Amniotic stem cell (primary cell): ENCODE data around the gene VASH2.
"Not testable (repeated sequence)": the region's sequence is repeated elsewhere in the genome, so short reads cannot be mapped to it uniquely, and the experiment has no call there.

ENCODE experiments used
- DNase-seq: peaks from one replicate; lab custom pipeline; 2025; lab: John Stamatoyannopoulos, UW

VASH2 gene

DNA sequence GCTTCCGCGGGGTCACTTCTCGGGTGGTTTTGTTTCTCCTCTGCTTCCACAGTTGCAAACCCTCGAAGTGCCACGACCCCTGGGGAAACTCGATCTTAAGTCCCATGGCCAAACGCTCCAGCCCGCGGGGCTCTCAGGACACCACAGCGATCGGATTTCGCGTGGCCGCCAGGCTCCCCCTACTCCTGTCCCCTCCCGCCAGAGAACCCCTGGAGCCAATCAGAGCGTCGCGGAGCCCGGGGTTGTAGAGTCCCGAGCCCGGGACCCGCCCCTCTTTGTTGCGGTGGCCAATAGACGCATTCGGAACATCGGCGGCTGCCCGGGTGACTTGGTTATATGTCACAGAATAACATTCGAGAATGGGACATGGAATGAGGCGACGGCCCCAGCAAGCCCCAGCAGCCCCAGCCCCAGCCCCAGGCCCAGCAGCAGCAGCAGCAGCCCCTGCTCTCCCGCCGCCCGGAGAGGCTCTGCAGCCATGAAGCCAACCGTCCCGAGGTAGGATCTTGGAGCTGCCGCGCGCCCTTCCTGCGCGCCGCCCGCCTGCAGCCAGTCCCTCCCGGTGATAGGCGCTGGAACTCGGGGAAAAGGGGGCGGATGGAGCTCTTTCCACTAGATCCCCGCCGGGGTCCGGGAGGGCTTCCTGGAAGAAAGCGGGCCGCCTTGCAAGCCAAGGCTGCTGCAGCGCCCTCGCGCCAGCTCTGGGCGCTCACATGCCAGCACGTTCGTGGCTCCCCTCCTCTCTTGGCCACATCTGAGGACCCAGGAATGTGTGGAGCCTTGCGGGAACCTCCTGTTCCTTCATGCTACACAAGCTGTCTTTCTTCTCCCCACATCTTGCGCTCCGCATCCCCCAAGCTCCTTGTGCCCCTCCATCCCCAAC, at the start of gene VASH2:
TSS of gene VASH2 (plus strand) at position 299 of the 883 bp plus-strand sequence. CDS start 1,002 bp downstream, outside the sequence.
- DNase-seq = peak; percentile 82

DNA sequence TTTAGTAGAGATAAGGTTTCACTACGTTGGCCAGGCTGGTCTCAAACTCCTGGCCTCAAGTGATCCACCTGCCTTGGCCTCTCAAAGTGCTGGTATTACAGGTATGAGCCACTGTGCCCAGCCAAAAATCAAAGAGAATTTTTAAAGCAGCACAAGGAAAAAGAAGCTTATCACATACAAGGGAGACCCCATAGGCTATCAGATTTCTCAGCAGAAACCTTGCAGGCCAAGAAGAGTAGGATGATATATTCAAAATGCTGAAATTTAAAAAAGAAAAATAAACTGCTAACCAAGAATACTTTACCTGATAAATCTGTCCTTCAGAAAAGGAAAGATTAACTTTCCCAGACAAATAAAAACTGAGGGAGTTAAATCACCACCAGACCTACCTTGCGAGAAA, 49.1 kb upstream of the VASH2 start:
- DNase-seq = no peak

DNA sequence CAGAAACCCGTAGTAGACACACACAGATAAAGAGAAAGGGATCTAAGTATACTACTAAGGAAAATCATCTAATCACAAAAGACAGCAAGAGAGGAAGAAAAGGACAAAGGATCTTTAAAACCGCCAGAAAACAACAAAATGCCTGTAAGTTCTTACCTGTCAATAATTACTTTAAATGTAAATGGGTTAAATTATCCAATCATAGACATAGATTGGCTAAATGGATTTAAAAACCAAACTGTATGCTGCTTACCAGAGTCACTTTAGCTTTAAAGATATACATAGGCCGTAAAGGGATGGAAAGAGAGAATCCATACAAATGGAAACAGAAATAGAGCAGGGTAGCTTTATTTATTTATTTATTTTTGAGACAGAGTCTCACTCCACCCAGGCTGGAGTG, 48.3 kb upstream of the VASH2 start:
- no peak for DNase-seq

DNA sequence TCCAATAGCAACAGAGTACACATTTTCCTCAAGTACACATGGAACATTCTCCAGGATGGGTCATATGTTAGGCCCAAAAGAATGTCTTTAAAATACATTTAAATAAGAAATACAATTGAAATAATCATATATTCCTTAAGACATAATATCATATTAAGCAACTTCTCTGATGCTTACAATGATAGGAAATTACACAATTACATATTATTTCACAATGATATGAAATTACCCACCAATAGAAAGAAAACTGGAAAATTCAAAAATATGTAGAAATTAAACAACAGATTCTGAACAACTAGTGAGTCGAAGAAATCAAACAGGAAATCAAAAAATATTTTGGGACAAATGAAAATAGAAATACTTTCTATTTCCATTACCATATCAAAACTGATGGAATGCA, 46.7 kb upstream of the VASH2 start:
- no peak for DNase-seq

DNA sequence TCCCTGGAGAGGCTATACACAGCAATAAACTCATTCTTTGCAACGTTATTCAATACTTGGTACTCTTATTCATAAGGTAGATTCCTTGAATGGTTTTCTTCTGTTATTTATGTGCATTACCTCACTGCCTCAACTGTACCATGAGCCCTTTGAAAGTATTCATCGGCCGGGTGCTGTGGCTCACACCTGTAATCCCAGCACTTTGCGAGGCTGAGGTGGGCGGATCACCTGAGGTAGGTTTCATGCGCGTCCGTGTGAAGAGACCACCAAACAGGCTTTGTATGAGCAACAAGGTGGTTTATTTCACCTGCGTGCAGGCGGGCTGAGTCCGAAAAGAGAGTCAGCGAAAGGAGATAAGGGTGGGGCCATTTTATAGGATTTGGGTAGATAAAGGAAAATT, 42.3 kb upstream of the VASH2 start:
- not testable (repeated sequence) for DNase-seq

DNA sequence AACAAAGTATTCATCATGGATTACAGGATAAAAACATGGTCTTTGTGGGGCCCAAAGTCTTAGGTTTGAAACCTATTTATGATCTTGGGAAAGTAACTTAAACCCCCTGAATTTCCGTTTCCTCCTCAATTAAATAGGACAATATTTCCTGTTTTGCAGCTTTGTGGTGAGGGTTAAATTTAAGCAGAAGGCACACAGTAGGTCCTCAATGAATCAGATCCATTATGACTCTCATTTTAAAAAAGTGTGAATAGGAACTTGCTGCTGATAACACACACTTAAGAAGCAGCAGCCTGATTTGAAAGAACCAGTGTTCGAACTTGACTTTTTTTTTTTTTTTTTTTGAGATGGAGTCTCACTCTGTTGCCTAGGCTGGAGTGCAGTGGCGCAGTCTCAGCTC, 41.4 kb upstream of the VASH2 start:
- no peak for DNase-seq

DNA sequence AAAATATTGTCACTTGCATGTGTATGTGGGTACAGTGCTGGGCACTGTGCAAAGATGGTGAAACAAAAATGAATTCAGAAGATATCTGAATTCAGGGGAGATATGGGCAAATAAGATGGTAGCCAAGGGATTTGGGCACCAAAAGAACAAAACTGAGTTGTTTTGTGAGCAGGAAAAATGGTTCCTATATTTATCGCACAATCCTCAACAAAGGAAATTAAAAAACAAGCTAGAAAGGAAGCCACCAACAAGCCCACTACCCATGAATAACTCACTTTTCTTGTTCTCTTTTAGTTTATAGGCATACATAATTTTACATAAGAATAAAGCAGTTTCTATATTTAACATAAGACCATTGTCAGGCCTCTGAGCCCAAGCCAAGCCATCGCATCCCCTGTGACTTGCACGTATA, 40.7 kb upstream of the VASH2 start:
- DNase-seq = no peak

DNA sequence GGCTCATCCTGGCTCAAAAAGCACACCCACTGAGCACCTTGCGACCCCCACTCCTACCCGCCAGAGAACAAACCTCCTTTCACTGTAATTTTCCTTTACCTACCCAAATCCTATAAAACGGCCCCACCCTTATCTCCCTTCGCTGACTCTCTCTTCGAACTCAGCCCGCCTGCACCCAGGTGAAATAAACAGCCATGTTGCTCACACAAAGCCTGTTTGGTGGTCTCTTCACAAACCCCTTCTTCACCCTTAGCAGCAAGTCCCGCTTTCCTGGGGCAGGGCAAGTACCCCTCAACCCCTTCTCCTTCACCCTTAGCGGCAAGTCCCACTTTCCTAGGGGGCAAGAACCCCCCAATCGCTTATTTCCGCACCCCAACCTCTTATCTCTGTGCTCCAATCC, 40.1 kb upstream of the VASH2 start:
- not testable (repeated sequence) for DNase-seq

DNA sequence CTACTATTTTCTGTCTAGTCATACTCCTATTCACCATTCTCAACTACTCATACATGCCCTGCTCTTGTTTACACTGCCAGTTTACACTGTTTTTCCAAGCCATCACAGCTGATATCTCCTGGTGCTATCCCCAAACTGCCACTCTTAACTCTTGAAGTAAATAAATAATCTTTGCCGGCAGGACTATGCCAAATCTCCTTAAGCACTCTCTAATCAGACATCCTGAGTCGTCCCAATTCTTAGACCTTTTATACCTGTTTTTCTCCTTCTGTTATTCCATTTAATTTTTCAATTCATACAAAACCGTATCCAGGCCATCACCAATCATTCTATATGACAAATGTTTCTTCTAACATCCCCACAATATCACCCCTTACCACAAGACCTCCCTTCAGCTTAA, 36.7 kb upstream of the VASH2 start:
- not testable (repeated sequence) for DNase-seq

DNA sequence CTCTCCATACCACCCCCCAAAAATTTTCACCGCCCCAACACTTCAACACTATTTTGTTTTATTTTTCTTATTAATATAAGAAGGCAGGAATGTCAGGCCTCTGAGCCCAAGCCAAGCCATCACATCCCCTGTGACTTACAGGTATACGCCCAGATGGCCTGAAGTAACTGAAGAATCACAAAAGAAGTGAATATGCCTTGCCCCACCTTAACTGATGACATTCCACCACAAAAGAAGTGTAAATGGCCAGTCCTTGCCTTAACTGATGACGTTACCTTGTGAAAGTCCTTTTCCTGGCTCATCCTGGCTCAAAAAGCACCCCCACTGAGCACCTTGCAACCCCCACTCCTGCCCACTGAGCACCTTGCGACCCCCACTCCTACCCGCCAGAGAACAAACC, 36.2 kb upstream of the VASH2 start:
- not testable (repeated sequence) for DNase-seq

DNA sequence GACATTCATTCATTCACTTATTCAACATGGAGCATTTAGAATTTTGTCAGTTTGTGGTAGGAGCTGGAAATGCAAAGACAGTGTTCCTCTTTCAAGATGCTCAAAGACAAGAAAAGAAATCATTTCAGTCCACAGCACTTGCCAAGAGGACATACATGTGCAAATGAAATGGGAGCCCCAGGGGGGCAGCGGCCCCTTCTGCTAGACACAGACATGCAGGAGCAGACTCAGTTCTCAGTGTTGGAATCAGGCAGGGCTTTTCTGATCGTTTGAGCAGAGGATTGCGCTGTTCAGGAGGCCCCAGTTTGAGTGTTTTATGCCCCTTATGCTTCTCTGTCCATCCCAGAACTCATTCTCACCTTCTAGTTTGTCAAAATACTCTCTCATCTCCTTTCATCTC, 35.6 kb upstream of the VASH2 start:
- DNase-seq = no peak

DNA sequence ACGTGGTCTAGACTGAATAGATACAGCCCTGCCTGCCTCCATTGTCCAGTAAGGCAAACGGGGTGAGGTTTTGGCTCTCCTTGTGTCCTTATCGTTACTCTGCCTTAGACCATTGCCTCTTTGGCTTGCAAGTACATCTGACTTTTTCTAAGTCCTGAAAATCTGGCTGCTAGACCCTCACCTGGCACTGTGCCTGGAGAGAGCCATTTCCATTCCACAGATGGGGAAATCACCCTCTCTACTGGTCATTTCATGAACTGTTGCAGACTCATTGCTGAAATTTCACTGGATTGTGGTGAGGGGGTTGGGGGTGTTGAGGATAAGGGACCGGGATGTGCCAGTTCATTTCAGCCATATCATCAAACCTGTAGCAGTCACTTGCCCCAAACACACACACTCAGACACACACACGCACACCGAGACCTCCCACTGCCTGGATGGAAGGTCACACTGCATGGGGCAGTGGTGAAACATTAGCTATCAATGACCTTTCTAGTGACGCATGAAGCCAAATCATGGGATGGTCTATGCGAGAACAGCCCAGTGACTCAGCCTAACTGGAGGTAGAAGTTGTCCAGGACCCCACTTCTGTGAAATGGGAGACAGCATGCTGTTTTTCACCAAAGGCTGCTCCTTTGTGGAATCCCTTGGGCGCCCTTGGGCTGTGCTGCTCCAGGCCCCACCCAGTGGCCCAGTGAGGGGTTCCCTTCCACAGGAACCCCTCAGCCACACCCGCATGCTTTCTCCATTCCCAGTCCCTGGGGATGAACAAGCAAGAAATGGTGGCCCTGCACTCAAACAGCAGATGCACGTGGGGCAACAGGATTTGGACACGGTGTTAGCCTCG, 34.9 kb upstream of the VASH2 start:
- no peak for DNase-seq

DNA sequence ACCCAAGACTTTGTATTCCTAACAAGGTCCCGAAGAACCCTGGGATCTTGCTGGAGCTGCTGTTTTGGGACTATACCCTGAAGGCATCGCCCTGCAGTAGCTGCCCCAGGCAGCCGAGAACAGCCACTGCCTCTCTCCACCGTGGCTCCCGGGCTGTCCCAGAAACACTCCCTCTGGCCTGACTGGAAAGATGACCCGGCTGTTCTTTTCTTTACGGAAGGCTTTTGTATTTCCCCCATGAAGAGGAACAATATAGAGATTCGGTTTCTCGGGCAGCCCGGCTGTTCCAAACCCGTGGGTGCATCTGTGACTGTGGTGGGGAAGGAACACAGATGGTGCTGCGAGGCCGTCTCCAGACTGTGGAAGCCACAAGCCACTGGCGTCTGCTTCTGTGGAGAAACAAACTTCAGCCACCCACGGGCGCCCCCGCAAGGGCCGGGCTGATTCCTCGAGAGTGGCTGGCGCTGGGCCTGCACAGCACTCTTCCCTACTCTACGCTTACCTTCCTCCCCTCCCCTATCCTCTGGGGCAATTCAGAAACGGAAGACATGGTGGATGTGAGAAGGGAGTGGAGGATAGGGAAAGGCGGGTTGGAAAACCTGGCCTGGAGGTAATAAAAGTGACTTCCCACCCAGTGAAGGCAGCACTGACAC, 33.7 kb upstream of the VASH2 start:
- no peak for DNase-seq

DNA sequence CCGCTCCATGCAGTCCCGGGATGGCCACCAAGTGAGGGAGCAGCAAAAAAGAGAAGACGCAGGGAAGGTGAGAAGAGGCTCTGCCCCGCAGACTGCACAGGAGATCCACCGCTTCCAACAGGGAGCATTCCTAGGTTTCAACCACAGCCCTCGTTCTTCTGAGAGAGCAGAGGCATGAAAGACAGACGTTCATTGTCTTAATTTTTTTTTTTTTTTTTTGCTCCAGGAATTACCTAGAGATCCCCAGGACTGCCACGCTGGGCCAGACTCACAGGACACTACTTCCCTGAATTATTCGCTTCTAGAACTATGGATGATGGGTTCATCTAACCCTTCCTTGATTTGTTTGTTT, 33.2 kb upstream of the VASH2 start:
- no peak for DNase-seq

DNA sequence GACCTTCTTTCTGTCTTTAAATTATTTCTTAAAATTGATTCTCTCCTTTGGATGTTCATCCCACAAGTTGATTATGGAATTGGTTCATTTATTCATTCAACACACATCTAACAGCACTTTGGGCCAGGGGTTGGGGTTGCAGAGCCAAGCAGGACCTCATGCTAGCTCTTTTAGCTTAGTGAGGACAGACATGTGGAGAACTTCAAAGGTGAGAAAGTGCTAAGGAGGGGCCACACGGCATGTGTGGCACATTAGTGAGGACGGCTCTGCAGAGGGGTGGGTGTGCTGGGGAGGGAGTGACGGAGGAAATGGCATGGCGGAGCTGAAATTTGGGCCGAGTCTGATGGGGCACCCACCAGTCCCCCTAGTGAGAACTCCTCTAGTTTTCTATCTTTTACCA, 32.5 kb upstream of the VASH2 start:
- DNase-seq = no peak

DNA sequence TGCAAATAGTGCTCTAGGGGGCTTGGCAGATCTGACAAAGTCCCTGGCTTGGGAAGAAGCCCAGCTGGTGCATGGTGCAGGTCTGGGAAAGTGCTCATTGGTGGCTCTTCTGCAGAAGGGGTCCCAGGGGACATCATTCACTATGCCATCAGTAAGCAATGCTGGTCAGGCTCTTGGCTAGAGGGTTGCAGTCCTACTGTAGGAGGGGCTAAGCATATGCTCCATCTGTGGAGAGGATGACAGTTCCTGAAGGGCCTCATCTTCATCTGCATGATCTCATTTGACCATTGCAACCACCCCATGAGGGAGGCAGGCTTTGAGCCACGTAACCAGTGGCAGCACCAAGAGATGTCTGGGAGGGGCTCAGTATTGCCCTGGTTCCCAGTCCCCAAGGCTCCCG, 31.5 kb upstream of the VASH2 start:
- no peak for DNase-seq

DNA sequence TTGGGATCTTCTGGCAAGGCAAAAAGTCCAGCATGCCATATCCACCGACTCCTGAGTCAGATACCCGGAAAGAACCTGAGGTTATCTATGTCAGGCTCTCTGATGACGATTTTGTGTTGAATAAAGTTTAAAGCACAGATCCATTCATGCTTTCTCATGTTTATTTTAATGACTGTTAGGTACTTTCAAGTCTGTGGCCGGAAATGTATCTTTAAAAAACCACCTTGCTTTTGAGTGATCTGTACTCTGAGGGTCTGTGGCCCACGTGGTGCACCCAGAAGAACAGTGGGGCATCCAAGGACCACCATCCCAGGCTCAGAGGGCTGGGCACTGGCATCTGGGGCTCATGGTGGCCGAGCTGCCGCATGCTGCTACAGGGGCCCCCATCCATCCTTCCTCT, 30.1 kb upstream of the VASH2 start:
- no peak for DNase-seq

DNA sequence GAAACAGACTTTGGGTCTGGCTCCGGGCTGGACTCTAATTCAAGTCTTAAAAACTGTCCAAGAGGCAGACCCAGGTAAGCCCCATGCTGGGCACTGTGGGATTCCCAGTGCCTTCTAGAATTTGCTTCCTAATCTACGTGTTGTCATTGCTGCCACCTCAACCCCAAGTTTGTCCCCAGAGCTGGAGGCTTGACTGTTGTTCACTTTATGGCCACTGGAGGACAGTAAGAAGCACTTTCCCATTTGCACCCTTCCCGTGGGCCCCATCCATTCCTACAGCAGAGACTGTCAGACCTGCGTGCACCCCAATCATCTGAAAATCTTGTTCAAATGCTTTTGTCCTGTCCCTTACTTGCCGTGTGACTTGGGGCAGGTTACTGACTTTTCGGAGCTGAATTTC, 29.4 kb upstream of the VASH2 start:
- DNase-seq = no peak

DNA sequence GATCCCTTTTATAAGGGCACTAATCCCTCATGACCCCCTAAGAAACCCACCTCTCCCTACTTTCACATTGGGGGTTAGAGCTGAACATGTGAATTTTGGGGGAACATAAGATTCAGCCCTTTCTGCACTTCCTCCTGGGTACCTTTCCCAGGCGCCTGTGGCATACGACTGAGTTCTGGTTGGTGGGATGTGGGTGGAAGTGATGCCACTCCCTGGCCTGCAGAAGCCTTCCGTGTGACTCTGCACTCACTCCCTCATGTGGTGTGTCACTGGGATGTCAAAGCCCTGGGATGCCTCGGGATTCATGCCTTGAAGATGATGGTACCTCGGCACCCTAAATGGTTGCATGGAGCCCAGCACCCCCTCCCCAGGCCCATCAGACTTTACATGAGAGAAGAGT, 28.3 kb upstream of the VASH2 start:
- no peak for DNase-seq

DNA sequence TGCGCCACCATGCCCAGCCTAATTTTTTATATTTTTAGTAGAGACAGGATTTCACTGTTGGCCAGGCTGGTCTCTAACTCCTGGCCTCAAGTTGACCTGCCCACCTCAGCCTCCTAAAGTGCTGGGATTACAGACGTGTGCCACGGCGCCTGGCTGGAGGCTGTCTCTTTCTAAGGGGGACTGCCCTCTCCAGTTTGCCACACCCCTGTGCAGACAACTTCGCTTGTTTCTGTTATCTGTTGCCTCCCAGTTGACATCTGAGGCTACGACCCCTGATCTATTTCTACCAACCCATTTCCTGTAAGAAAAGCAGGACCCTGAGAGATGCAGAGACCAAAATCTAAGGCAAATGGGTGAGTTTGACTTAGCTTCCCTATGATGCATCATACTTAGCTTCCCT, 24.0 kb upstream of the VASH2 start:
- no peak for DNase-seq

DNA sequence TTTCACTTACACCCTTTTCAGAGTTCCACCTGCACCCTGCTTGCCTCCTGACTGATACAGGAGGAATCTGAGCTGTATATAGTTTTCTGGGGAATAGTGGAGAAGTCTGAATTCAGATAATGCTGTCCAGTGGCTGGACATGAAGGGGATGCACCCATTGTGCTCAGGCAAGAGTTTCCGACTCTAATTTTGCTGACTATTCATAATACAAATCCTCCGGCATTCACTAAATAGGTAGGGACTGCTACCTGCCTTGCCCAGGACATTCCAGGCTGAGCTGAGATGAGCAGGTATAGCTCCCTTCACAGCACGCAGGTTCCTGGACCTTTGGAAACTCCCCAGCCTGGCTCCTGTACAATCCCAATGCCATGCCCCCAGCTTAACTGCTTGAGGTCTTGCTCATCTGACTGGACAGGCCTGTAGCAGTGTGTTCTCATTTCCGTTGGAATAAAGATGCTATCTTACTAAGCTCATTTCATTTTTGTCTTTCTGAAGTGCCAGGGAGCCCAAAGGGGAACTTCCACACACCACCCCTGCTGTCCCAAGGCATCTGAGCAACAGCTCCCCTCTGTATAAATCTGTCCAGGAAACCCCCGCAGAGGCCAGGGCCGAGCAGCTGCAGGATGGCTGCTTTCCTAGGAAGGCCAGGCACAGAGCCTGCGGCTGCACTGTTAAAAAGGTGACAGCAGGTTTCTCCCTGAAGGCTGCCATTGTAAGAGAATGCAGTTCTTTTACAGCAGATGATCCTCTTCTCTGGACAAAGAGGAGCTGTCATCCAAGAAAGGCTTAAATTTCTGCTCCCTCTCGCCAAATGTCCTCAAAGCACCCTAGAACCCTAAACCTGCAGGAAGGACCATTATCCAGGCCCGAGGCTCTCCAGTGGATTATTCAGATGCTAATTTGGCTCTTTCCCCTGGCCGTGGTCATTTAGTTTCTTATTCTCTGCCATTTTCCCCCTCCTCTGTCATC, 21.7 kb upstream of the VASH2 start:
- DNase-seq = no peak
